AG10803 (cell line): ENCODE data around the gene SUCO.
A peak's percentile ranks its signal among the peaks of the same experiment; 100 is the strongest.

Experiments used
- DNase-seq: peaks from one replicate; pipeline ENCODE4 v3.0.0; 2010; ENCODE audit warnings: low read depth
- H3K4me3 ChIP-seq: 2 replicates; pipeline ENCODE4 v1.5.1; 2011; ENCODE audit warnings: mild to moderate bottlenecking, low read length, control low read depth
- TF ChIP-seq, protein P1 (sequence below): conservative IDR thresholded peaks from 2 replicates; pipeline ENCODE4 v1.5.1; 2011; ENCODE audit warnings: mild to moderate bottlenecking, low read length, control low read depth, inconsistent platforms

The SUCO gene

DNA sequence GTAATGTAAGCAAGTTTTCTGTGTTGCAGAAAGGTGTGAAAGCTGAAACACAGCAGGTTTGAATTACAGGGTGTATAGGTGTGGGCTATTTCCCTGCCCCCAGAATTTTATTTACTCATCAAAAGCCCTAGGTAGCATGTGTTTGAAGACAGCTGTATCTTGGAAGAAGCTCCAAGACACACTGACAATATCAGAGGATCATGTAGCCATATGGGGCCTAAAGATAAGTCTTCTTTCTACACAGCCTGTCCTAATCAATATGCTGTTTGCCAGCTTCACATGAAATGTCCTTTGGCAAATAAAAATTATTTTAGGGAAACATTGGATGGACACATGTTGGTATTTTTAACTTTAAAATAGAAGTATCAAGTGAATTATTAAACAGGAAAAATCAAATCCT is 17.5 kb upstream of the SUCO start:
- H3K4me3 ChIP-seq: no peak overlapping the region
- TF ChIP-seq, protein P1, sequence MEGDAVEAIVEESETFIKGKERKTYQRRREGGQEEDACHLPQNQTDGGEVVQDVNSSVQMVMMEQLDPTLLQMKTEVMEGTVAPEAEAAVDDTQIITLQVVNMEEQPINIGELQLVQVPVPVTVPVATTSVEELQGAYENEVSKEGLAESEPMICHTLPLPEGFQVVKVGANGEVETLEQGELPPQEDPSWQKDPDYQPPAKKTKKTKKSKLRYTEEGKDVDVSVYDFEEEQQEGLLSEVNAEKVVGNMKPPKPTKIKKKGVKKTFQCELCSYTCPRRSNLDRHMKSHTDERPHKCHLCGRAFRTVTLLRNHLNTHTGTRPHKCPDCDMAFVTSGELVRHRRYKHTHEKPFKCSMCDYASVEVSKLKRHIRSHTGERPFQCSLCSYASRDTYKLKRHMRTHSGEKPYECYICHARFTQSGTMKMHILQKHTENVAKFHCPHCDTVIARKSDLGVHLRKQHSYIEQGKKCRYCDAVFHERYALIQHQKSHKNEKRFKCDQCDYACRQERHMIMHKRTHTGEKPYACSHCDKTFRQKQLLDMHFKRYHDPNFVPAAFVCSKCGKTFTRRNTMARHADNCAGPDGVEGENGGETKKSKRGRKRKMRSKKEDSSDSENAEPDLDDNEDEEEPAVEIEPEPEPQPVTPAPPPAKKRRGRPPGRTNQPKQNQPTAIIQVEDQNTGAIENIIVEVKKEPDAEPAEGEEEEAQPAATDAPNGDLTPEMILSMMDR: no peak
- DNase-seq: no peak

DNA sequence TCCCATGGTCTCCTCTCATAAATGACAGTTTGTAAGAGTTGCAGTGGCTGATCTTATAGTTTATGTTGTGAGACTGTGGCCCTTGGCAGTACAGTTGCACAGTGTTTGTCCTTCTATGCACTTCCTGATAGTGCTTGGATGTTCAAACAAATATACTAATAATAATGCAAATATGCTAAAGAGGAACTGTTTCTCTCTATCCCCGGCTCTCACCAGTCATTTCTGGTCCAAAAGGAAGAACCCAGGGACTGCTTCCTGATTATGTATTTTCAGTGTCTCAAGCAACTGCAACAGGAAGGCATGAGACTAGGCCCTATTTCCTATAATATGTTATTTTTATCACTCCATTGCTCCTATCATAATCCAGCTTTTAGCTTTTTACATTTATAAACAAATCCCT is 17.0 kb upstream of the SUCO start:
- no peak for DNase-seq
- TF ChIP-seq, protein P1: no peak

GRCh38 chr1:172517081-172517480 is 15.9 kb upstream of the SUCO start:
- TF ChIP-seq, protein P1: no peak
- DNase-seq: no peak
- H3K4me3 ChIP-seq: no peak overlapping the region

More for the DNA sequence above, 17.0 kb upstream of the SUCO start:
- H3K4me3 ChIP-seq: no peak overlapping the region

DNA sequence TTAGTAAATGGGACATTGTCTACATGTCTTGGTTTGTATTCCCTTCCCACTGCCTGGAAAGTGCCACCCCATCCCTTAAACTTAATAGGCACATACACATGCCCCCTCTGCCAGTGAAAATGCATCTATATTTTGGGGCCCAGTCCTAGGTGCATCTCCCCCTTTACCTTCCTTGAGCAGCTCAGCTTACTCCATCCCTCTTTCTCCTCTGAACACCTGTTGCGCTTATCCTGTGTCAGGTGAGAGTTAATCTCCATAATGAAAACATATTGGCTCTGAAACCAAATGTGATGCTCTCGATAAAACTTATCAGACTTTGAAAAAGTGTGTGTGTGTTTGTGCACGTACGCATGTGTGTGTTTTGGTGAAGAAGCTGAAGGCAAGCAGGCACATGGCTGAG is 15.4 kb upstream of the SUCO start:
- H3K4me3 ChIP-seq: no peak overlapping the region
- DNase-seq: no peak
- TF ChIP-seq, protein P1: no peak

GRCh38 chr1:172529304-172529703 is 3.6 kb upstream of the SUCO start:
- no peak for DNase-seq
- TF ChIP-seq, protein P1: no peak
- no peak overlapping the region for H3K4me3 ChIP-seq

DNA sequence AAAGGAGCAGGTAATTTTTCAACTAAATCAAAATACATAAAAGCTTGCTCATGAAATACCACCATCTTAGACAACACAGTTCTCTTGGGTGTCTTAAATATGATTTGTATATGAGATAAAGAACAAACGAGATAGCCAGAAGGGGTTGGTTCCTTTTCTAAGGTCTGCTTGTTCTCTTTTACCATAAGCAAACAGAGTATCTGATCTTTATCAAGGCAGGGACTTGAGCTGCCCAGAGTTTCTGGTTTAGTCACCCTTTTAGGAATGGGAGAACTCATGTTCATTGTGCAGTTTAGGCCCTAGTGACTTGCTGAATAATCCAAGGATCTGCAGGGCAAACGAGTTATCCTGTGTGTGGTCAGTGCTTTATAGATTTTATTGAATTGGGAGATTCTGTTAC is 3.0 kb upstream of the SUCO start:
- DNase-seq: no peak
- H3K4me3 ChIP-seq: no peak overlapping the region
- TF ChIP-seq, protein P1: no peak

GRCh38 chr1:172531412-172532182 is 1.4 kb upstream of the SUCO start:
- peak overlapping the region; percentile 86 for H3K4me3 ChIP-seq
- DNase-seq: no peak
- TF ChIP-seq, protein P1: no peak
